T-cell (primary cell): ENCODE results near the gene KRT79. TPM values are rescaled to one million over a fixed set of nuclear protein-coding genes. Genes with fewer than 3 reads are reported as not detected.

ENCODE experiments used
- ATAC-seq, 4 experiments: fragments of 200-7000 bp in 3 of 4; fragments of 150-1000 bp in 1 of 4; cut with Tn5 transposase; replicated peaks in 1 of 4; 1 replicate in 3 of 4; 2 replicates in 1 of 4; pipeline ENCODE4 v1.10.0; 2021; ENCODE audit warnings: moderate library complexity in 3 of 4, mild to moderate bottlenecking in 2 of 4, moderate number of reproducible peaks in 1 of 4
- CTCF ChIA-PET, 2 donors: fragments of 300-600 bp; sonication (Branson Sonifier 250); formaldehyde crosslinking; loops; one replicate each; lab custom pipeline; 2022; ENCODE audit warnings: antibody characterized with exemption in 2 of 2; lab: Charles Lee
- POLR2A ChIA-PET, 2 donors: fragments of 300-600 bp; sonication (Branson Sonifier 250); formaldehyde crosslinking; loops; one replicate each; lab custom pipeline; 2022; ENCODE audit warnings: antibody characterized with exemption in 2 of 2; lab: Charles Lee
- DNase-seq, 35 experiments: peaks; one replicate each; pipeline versions ENCODE4 v3.0.0 to v3.0.0-alpha.2; 2013 to 2023
- H3K27ac ChIP-seq: one replicate; pipeline ENCODE4 v1.5.1; 2013; ENCODE audit warnings: low read length
- H3K27me3 ChIP-seq, 2 experiments: replicated peaks in 1 of 2; 1 replicate in 1 of 2; 2 replicates in 1 of 2; pipeline versions ENCODE4 v1.6.1 to v1.7.0; 2013; ENCODE audit warnings: low read length in 1 of 2, mixed read lengths in 1 of 2; ENCODE audit not compliant: control insufficient read depth in 2 of 2, insufficient read depth in 2 of 2; ENCODE audit errors: extremely low read depth in 1 of 2
- H3K36me3 ChIP-seq, 2 donors: 1 replicate in 1 of 2; 2 replicates in 1 of 2; pipeline versions ENCODE4 v1.6.1 to v1.7.0; 2013; ENCODE audit warnings: low read length in 1 of 2; ENCODE audit not compliant: control insufficient read depth in 2 of 2, insufficient read depth in 1 of 2; ENCODE audit errors: extremely low read depth in 1 of 2
- H3K4me1 ChIP-seq, 2 experiments: 1 replicate in 1 of 2; 2 replicates in 1 of 2; pipeline versions ENCODE4 v1.6.1 to v1.7.0; 2013; ENCODE audit warnings: low read length in 2 of 2, mixed read lengths in 1 of 2; ENCODE audit not compliant: insufficient read depth in 2 of 2, control insufficient read depth in 1 of 2; ENCODE audit errors: extremely low read depth in 1 of 2
- H3K4me3 ChIP-seq, 2 donors: 1 replicate in 1 of 2; 2 replicates in 1 of 2; pipeline versions ENCODE4 v1.5.1 to v1.7.0; 2013; ENCODE audit warnings: mild to moderate bottlenecking in 2 of 2, low read length in 1 of 2, moderate library complexity in 1 of 2; ENCODE audit not compliant: control insufficient read depth in 1 of 2; ENCODE audit errors: extremely low read depth in 1 of 2
- H3K9me3 ChIP-seq: 2 replicates; pipeline ENCODE4 v1.7.0; 2013
- H3K27ac Mint-ChIP-seq, 2 donors: one replicate each; pipeline ENCODE4 v1.8.0; 2020 to 2021; ENCODE audit warnings: mild to moderate bottlenecking in 2 of 2, mixed read lengths in 2 of 2
- H3K27me3 Mint-ChIP-seq, 2 donors: one replicate each; pipeline ENCODE4 v1.8.0; 2021 to 2022; ENCODE audit warnings: mixed read lengths in 2 of 2
- H3K36me3 Mint-ChIP-seq: one replicate; pipeline ENCODE4 v1.8.0; 2021; ENCODE audit warnings: mixed read lengths
- H3K4me1 Mint-ChIP-seq, 3 donors: one replicate each; pipeline ENCODE4 v1.8.0; 2020 to 2022; ENCODE audit warnings: mixed read lengths in 3 of 3, mild to moderate bottlenecking in 1 of 3
- H3K4me3 Mint-ChIP-seq, 3 donors: one replicate each; pipeline ENCODE4 v1.8.0; 2020 to 2022; ENCODE audit warnings: mild to moderate bottlenecking in 3 of 3, mixed read lengths in 3 of 3, moderate library complexity in 3 of 3
- H3K9me3 Mint-ChIP-seq, 3 donors: one replicate each; pipeline ENCODE4 v1.8.0; 2020 to 2022; ENCODE audit warnings: mixed read lengths in 3 of 3
- WGBS: methylation state at CpG from one replicate; pipeline ENCODE4 v1.1.5; 2013; ENCODE audit warnings: missing lambda C conversion rate; ENCODE audit not compliant: insufficient coverage; 5-methylcytosine and 5-hydroxymethylcytosine counted together
- total RNA-seq, 35 experiments: library from RNA in 6 of 35; stranded (reverse) in 6 of 35; fragments of 120-200 nt in 1 of 35; gene quantifications; one replicate each; pipeline versions ENCODE4 v1.2.1 to v1.2.4 and lab custom pipeline; 2013 to 2026

KRT79 gene
- total RNA-seq, 5 donors from 2014 or later (not counting 1 experiment from before 2014, with no cell fraction given), result 0.28 TPM; not detected in 4

DNA sequence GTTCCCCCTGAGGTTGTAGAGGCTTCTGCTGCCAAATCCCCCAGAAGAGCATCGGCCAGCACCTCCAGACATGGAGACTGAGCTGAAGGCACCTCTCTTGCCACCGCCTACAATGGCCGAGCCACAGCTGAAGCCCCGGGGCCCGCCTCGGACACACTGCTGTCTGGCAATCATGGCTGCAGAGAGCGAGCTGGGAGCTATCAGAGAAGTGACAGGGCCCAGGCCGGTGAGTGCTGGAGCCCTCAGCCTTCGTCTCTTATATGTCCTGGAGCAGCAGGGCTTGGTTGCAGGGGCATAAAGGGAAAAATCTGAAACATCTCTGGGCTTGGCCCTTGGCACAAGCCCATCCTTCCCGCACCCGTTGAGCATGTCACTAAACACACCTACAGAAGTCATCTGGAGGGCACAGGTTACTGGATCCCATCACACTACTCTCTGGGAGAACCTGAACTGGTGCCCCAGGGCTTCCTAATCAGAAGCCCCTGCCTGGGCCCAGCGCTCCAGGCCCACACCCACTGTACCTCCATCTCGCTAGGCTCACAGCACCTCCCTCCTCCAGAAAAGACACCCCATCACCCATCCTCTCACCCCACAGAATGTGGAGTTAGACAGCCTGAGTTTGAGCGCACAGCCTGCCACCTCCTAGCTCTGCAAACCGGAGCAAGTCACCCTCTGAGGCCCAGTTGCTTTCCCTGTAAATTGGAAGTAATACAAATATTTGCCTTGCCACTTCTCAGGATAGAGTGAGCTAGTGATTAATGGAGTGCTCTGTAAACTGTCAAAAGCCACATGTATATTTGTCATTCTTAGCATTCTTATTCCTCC is 20.0 kb downstream of the KRT79 start, which contains the start of gene KRT4:
Gene KRT4, minus strand, starts transcription at position 232 of the 825 bp plus-strand sequence. Its CDS starts 58 bp downstream, at position 174.
- H3K36me3 ChIP-seq, result no peaks in the 10 kb centered on the region
- H3K9me3 Mint-ChIP-seq, result no peaks in the 10 kb centered on the region
- POLR2A ChIA-PET, result no interaction called here
- no peak within 1 kb of the TSS for H3K4me3 ChIP-seq
- peaks cover 10 to 14% of the 10 kb centered on the region in 2 experiments for H3K4me1 ChIP-seq
- ATAC-seq (no peak), DNase-seq (no peak)
- CTCF ChIA-PET, result no interaction called here
- no peak within 1 kb of the TSS for H3K27ac ChIP-seq
- peaks cover 10 to 14% (median 12%) of the 10 kb centered on the region in 3 donors for H3K4me1 Mint-ChIP-seq
- H3K27ac Mint-ChIP-seq, result no peak within 1 kb of the TSS
- H3K36me3 Mint-ChIP-seq, result no peaks in the 10 kb centered on the region
- peaks cover 0 to 11% of the 10 kb centered on the region in 2 donors for H3K27me3 Mint-ChIP-seq
- 93% methylated on average over 12 of the region's 15 CpGs for WGBS
- peaks cover 0 to 11% of the 10 kb centered on the region in 2 experiments for H3K27me3 ChIP-seq
- no peak within 1 kb of the TSS for H3K4me3 Mint-ChIP-seq
- H3K9me3 ChIP-seq, result no peaks in the 10 kb centered on the region

DNA sequence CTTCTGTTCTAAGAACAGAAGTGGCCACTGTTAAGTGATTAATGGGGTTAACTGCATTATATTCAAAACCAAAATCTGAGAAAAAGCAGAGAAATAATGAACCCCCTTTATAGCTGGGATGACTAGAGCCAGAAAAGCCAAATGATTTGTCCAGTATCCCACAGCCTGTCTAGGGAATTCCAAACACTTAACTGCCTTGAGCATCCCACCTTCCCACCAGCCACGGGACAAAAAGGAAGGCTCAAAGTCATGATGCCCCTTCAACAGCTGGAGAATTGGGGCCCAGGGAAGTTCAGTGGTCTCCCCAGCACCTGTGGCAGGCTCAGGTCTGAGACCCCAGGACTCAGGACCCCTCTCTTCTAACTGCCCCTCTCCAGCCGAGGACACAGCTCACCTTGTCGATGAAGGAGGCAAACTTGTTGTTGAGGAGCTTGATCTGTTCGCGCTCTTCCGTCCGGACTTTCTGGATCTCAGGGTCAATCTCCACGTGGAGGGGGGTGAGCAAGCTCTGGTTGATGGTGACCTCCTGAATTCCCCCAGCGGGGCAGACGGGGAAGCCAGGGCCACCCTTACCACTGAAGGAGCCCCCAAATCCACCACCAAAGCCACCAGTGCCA is 20.8 kb downstream of the KRT79 start:
- H3K36me3 ChIP-seq, result no peaks in the 10 kb centered on the region
- no peaks in the 10 kb centered on the region for H3K36me3 Mint-ChIP-seq
- no peak overlapping the region for H3K4me3 ChIP-seq
- ChIA-PET CTCF (no interaction called here), POLR2A (no interaction called here)
- H3K9me3 ChIP-seq, result no peaks in the 10 kb centered on the region
- WGBS, result 77% methylated on average over 3 of the region's 10 CpGs
- H3K4me1 Mint-ChIP-seq, result peaks cover 10 to 12% (median 10%) of the 10 kb centered on the region in 3 donors
- H3K27me3 Mint-ChIP-seq, result peaks cover 0 to 6% of the 10 kb centered on the region in 2 donors
- H3K27ac Mint-ChIP-seq, result no peak overlapping the region
- H3K4me3 Mint-ChIP-seq, result no peak overlapping the region
- DNase-seq (no peak), ATAC-seq (no peak)
- peaks cover 0 to 5% of the 10 kb centered on the region in 2 experiments for H3K27me3 ChIP-seq
- no peak overlapping the region for H3K27ac ChIP-seq
- no peaks in the 10 kb centered on the region for H3K9me3 Mint-ChIP-seq
- H3K4me1 ChIP-seq, result peaks cover 10 to 13% of the 10 kb centered on the region in 2 experiments

DNA sequence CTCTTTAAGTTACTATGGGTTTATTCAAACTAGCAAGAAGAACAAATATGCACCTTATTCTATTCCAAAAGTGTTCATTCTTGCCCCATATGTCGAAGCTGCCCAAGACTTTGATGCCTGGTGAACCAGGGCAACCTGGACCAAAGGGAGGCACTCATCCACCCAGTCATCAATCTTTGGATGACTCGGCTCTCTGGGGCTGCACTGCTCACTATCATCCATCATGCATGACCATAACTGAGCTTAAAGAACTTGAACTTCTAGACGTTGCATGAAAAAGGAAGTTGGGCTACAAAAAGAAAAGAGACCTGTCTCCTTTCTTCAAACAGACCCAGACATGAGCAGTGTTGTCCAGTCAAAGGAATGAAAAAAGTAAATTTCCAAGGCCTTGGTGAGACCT is 21.4 kb downstream of the KRT79 start:
- Histone ChIP-seq H3K9me3 (no peaks in the 10 kb centered on the region), H3K4me3 (no peak overlapping the region), H3K27ac (no peak overlapping the region), H3K36me3 (no peaks in the 10 kb centered on the region), H3K27me3 (peaks cover 0 to 4% of the 10 kb centered on the region in 2 experiments), H3K4me1 (peaks cover 5 to 8% of the 10 kb centered on the region in 2 experiments)
- Mint-ChIP-seq H3K4me1 (peaks cover 6 to 7% (median 6%) of the 10 kb centered on the region in 3 donors), H3K27ac (no peak overlapping the region), H3K36me3 (no peaks in the 10 kb centered on the region), H3K27me3 (peaks cover 0 to 5% of the 10 kb centered on the region in 2 donors), H3K9me3 (no peaks in the 10 kb centered on the region), H3K4me3 (no peak overlapping the region)
- ATAC-seq (no peak), DNase-seq (no peak)
- POLR2A ChIA-PET, result no interaction called here
- no CpG with 5 or more reads among the region's 3 CpGs for WGBS
- CTCF ChIA-PET, result no interaction called here

GRCh38 chr12:52812073-52812400 is 22.1 kb downstream of the KRT79 start:
- Histone ChIP-seq H3K4me1 (peaks cover 0 to 1% of the 10 kb centered on the region in 2 experiments), H3K27ac (no peak overlapping the region), H3K9me3 (no peaks in the 10 kb centered on the region), H3K4me3 (no peak overlapping the region), H3K27me3 (peaks cover 0 to 8% of the 10 kb centered on the region in 2 experiments), H3K36me3 (no peaks in the 10 kb centered on the region)
- WGBS, result 100% methylated on average over 1 of the region's 4 CpGs
- DNase-seq (no peak), ATAC-seq (no peak)
- POLR2A ChIA-PET, result no interaction called here
- Mint-ChIP-seq H3K27me3 (peaks cover 0 to 2% of the 10 kb centered on the region in 2 donors), H3K9me3 (no peaks in the 10 kb centered on the region), H3K4me3 (no peak overlapping the region), H3K4me1 (no peaks in the 10 kb centered on the region), H3K27ac (no peak overlapping the region), H3K36me3 (no peaks in the 10 kb centered on the region)
- CTCF ChIA-PET, result no interaction called here

- Histone ChIP-seq H3K27ac (no peak overlapping the region), H3K9me3 (no peaks in the 10 kb centered on the region), H3K4me3 (no peak overlapping the region), H3K4me1 (no peaks in the 10 kb centered on the region), H3K27me3 (peaks cover 0 to 8% of the 10 kb centered on the region in 2 experiments), H3K36me3 (no peaks in the 10 kb centered on the region)
- no peak for ATAC-seq
- DNase-seq, result no peak
- Mint-ChIP-seq H3K9me3 (no peaks in the 10 kb centered on the region), H3K36me3 (no peaks in the 10 kb centered on the region), H3K27ac (no peak overlapping the region), H3K4me3 (no peak overlapping the region), H3K27me3 (peaks cover 0 to 6% of the 10 kb centered on the region in 2 donors), H3K4me1 (no peaks in the 10 kb centered on the region)
- POLR2A ChIA-PET, result no interaction called here
- CTCF ChIA-PET, result no interaction called here
- WGBS, result 66% methylated on average over 6 of the region's 9 CpGs
Measured at GRCh38 chr12:52811191-52812072, 22.7 kb downstream of the KRT79 start.

- CTCF ChIA-PET, result no interaction called here
- ATAC-seq (no peak), DNase-seq (no peak)
- H3K36me3 ChIP-seq, result no peaks in the 10 kb centered on the region
- WGBS, result no CpG with 5 or more reads among the region's 5 CpGs
- no peak overlapping the region for H3K27ac ChIP-seq
- no peaks in the 10 kb centered on the region for H3K9me3 ChIP-seq
- no peaks in the 10 kb centered on the region for H3K4me1 ChIP-seq
- Mint-ChIP-seq H3K4me1 (no peaks in the 10 kb centered on the region), H3K9me3 (no peaks in the 10 kb centered on the region), H3K4me3 (no peak overlapping the region), H3K27me3 (peaks cover 0 to 6% of the 10 kb centered on the region in 2 donors), H3K36me3 (no peaks in the 10 kb centered on the region), H3K27ac (no peak overlapping the region)
- no peak overlapping the region for H3K4me3 ChIP-seq
- POLR2A ChIA-PET, result no interaction called here
- peaks cover 0 to 10% of the 10 kb centered on the region in 2 experiments for H3K27me3 ChIP-seq
Measured at GRCh38 chr12:52810554-52810953, 23.6 kb downstream of the KRT79 start.
